ENCODE results near the gene OSTF1.
A peak's percentile ranks its signal among the peaks of the same experiment; 100 is the strongest.

OSTF1 gene

DNA sequence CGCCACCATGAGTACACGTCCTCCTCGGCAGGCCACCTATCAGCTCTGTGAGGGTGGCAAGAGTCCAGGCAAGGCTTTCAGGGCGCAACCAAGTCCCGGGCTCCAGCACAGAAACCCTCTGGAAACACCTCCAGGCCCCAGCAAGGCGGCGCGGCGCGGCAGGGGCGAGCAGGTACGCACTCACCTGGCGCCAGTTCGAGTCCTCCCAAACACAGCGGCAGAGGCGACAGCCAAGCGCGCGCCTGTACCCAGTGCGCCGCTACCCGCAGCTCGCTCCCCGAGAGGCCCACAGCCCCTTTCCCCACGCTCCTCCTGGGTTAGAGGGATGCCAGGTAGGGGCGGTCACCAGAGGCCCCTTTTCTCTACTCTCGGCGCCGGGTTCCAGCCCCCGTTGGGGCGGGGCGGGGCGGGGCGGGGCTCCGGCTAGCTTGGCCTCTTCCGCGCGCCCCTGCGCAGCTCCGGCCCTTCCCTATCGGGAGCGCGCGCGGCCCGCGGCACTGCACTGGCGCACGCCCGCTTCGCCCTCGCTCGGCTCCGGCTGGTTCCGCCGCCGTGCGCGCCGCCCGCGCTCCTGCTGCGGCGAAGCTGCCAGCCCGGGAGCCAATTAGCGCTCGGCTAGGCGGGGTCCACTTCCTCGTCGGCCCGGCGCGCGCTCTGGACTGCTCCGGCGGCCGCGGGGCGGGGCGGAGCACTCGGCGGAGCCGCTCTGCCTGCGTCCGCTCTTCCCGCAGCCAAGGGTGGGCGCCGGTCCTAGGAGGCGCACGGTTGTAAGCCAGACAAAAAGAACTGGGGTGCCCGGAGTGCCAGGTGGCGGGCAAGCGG is at the start of gene OSTF1, which contains the start of gene NMRK1:
Gene OSTF1, plus strand, starts transcription at position 691 of the 822 bp plus-strand sequence. CDS start 179 bp downstream, outside the sequence.
Gene NMRK1, minus strand, starts transcription at position 332 of the 822 bp plus-strand sequence. CDS start 5,040 bp downstream, outside the sequence.
- DNase-seq = peak; percentile 93

DNA sequence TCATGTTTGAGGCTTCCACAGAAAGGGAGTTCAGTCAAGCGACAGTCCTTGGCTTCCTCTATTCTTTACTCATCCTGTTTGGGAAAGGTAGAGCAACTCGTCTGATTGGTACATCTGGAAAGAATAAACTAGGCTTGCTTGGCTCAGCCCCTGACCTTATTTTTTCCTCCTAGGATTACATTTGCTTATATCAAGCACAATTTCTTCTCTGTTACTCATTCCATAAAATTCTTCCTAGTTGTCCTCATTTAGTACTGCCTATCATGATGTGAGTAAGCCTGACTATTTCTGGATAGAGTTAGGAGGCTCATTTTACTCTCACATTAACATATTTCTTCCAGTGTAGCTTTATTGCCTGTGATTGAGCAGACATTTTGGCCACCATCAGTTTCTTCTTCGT is 49.3 kb upstream of the OSTF1 start:
- no peak for DNase-seq

- DNase-seq = no peak
Observed at GRCh38 chr9:75039801-75040200, 48.5 kb upstream of the OSTF1 start.

GRCh38 chr9:75041041-75041440 is 47.3 kb upstream of the OSTF1 start:
- no peak for DNase-seq

- no peak for DNase-seq
Observed at GRCh38 chr9:75046725-75047345, 41.5 kb upstream of the OSTF1 start.

DNA sequence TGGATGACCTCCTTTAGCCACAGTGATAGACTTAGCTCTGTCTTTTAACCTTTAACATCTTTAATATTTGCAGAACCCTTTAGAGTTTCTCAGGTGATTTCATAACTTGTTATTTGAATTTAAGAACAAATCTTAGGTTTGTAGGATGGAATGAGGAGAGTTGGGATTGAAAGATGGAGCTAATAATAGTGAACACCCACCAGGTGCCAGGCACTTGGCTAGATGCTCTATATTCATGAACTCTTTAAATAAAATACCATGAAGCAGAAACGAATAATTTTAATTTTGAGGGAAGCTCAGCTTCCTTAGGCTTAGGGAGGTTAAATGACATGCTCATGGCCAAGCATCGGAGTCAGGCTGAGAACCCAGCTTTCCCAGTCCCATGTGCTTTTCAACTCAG is 40.8 kb upstream of the OSTF1 start:
- no peak for DNase-seq

GRCh38 chr9:75051285-75051684 is 37.0 kb upstream of the OSTF1 start:
- no peak for DNase-seq

DNA sequence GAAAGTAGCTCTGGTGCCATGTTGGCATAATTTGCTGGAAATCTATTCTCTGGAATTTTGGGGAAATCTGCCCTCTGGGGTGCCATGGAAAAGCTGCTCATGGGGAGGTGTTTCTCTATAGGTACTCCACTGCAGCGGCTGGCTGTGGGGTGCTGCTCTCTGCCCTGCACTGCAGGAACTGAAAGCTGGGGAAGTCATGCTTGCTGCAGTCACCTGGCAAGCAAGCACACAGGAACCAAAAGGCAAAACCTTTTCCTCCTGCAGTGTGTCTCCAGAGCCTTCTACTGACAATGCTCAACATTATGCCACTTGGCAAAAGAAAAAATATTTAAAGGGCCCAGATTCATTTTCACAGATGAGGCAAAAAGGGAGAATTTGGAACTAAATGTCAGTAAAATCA is 34.4 kb upstream of the OSTF1 start:
- DNase-seq = no peak

DNA sequence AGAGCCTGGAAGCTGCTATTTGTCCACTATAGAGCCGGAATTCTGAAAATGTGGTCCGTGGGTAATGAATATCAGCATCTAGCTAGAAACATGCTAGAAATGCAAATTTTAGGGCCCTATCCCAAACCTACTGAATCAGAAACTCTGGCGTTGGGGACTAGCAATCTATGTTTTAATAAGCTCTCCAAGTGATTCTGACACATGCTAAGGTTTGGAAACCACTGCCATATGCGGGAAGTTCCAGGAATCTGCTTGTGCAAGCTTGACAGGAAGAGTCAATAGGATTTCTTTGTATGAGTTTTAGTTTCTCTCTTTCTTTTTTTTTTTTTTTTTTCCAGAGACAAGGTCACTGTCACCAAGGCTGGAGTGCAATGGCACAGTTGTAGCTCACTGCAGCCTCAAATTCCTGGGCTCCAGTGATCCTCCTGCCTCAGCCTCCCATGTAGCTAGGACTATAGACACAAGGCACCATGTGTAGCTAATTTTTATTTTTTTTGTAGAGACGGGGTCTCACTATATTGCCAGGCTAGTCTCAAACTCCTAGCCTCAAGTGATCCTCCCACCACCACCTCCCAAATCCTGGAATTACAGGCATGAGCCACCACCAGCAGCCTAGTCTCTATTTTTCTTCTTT is 33.8 kb upstream of the OSTF1 start:
- no peak for DNase-seq

- DNase-seq = no peak
Observed at GRCh38 chr9:75061169-75061568, 27.1 kb upstream of the OSTF1 start.

DNA sequence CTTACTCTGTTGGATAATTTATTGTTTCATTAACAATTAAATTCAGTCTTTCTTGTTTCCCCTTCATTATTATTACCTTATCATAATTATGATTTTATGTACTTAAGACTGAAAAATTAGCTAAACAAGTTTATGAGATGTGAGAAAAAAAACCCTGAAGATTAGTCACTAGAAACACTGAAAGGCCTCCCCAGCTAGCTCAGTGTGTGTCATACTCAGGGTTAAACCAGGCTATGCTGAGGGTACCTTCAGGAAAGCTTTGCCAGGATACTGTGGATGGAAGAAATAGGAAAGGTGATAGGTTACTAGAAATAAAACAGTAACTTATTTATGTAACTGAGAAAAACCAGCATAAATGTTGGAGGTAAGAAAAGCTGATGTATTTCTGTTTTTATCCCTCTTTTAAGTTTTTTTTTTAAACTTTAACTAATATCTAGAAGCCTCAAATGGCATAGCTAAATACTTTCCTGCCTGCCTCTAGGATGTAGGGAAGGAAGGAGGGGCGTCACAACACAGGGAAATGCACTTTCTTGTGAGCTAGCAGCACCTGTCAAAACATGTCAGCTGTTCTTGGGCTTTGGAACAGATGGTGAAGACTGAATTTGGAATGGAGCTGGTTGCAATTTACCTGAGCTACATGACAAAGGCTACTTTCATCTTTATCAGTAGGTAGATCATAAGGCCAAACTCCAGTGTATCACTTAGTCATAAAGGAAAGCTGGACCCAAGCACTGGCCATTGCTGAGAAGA is 24.6 kb upstream of the OSTF1 start:
- DNase-seq = no peak

DNA sequence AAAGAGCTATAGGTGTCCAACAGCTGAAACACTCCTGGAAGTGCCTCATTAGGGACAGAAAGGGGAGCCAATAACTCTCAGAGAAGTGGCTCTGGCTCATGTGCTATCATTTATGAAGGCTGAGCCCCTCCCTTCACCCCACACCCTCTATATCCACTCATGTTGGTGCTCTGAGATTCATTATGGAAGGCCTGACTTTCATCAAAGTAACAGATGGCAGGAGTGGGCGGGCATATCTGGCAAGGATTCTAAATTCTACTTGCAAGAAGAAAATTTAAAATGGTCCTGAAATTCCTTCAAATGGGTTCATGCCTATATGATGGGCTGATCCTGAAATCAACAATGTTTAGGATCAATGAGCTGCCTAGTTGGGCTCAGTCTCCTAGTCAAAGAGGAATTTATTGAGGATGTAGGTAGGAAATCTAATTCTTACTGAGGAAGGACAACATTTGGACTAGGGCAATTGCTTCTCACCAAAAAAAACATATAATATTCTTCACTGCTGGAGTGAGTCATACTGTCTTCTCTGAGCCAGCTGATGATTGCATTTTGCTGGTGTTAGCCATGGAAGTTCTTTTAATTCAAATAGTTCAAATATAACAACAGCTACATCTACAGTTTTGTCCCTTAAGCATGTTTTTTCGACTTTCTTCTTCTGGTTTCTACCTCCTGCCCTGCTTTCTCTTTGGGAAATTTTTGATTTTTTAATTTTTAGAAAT is 23.8 kb upstream of the OSTF1 start:
- DNase-seq = no peak

DNA sequence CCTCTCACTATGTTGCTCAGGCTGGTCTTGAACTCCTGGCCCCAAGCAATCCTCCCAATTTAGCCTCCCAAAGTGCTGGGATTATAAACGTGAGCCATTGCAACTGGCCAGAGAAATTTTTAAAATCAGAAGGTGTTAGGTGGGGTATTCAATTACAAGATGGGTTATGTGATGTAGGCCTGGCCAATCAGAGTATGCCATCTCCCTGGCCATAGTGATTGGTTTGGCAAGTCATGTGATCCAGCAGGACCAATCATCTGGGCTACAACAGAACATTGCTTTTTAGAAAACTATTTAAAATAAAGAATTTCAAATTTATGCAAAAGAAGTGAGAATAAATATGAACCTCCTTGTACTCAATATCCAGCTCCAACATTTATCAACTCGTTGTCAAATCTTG is 22.8 kb upstream of the OSTF1 start:
- no peak for DNase-seq

GRCh38 chr9:75067894-75068293 is 20.4 kb upstream of the OSTF1 start:
- no peak for DNase-seq

DNA sequence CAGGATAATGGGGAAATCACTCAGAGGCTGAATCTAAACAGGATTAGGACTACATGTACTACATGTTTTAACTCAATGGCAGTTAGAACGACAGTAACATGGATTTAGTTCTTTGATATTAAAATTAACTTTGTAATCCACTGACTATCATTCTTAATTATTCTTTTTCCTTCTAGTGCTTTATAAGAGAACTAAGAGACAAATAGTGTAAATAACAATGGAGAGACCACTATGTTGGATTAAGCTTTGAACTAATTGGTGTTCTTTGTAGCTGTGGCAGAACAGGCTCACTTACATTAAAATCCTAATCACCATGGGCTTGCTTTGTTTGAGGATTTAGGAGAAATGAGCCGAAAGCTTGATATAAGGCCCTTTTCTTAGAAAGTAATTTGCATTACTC is 19.1 kb upstream of the OSTF1 start:
- DNase-seq = no peak

DNA sequence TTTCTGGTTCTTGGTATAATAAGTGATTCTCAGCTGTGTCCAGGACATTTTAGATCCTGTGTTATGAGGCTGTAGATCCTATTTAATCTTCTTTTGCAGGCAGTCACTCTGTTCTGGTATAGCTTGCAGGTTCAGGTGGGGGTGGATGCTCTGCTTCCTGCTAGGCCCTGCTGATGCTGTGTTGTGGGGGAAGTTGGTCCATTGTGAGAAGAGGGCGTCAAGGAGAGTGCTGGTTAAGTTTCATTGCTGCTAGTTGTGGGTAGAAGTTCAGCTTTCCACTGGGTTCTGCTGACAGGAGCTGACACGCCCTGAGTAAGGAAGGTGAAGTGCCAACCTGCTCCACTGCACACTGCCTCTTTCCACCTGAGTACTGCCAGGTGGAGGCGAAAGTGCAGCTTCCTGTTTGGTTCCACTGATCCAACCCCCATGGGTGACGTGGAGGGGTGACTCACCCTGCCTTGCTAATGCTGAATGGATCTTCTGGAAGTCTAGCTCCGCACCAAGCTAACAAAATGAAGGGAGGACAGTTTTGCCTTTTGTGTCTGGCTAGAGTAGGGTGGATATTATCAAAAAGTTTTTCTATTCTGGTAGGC is 16.7 kb upstream of the OSTF1 start:
- DNase-seq = peak; percentile 71

DNA sequence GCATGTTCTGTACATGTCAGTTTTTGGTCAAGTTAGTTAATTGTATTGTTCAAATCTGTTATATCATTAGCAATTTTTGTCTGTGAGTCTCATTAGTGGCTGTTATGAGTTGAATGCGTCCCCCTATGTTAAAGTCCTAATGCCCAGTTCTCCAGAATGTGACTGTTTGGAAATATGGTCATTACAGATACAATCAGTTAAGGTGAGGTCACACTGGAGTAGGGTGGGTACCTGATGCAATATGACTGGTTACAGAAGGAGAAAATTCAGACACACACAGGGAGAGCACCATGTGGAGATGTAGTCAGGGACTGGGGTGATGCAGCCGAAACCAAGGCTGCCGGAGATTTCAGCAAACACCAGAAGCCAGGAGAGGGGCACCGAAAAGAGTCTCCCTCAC is 15.4 kb upstream of the OSTF1 start:
- no peak for DNase-seq

DNA sequence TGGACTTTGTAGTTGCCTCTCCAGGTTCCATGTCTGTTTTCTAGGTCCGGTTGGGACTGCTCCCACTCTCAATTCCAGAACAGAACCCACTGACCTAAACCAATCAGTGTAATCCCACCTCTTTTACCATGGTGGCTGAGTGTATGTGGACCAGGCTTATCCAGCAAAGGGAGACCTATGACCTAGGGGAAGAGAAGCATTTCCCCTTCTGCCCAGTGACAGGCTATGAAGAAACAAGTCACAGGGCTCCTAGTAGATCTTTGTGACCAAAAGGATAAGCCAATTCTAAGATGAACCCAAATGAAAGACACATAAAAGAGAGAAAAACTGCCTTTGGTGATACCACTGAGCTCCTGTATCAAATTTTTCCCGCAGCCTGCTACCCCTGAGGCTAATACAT is 6.7 kb upstream of the OSTF1 start:
- DNase-seq = no peak

- DNase-seq = peak; percentile 18
Observed at GRCh38 chr9:75083188-75083970, 4.9 kb upstream of the OSTF1 start.

- no peak for DNase-seq
Observed at GRCh38 chr9:75084081-75084672, 4.1 kb upstream of the OSTF1 start.

GRCh38 chr9:75085640-75086039 is 2.7 kb upstream of the OSTF1 start:
- DNase-seq = no peak

All from stimulated activated CD4-positive, alpha-beta T cell treated with anti-CD3 and anti-CD28 coated beads, Interleukin-4, amount 100 ng/mL, for 24 hours (primary cell).